Upper lobe of left lung (tissue), 4 donors: ENCODE results near the gene C15orf39.

ENCODE experiments used
- CTCF ChIP-seq, 6 experiments: fragments of 450-650 bp in 4 of 6; fragments of 200-600 bp in 2 of 6; sonication (generic) in 2 of 6; IDR thresholded peaks; one replicate each; pipeline ENCODE4 v1.5.1; 2016 to 2019; ENCODE audit warnings: antibody characterized with exemption in 6 of 6
- EP300 ChIP-seq, 4 donors: sonication (generic); formaldehyde crosslinking; IDR thresholded peaks; one replicate each; pipeline ENCODE4 v1.5.1; 2017; ENCODE audit warnings: antibody characterized with exemption in 4 of 4, control low read depth in 2 of 4
- POLR2A ChIP-seq, 4 donors: fragments of 450-650 bp; IDR thresholded peaks; one replicate each; pipeline ENCODE4 v1.5.1; 2016 to 2017; ENCODE audit warnings: antibody characterized with exemption in 4 of 4, mild to moderate bottlenecking in 2 of 4

- TF ChIP-seq CTCF (IDR thresholded peaks at IDR 0.05) (no peak), POLR2A (IDR thresholded peaks at IDR 0.05) (no peak), EP300 (IDR thresholded peaks at IDR 0.05) (no peak)
Observed at GRCh38 chr15:75230551-75231371, 29.1 kb downstream of the C15orf39 start.
